ENCODE measurements around the gene IDH1. TPM values are rescaled to one million over a fixed set of nuclear protein-coding genes. Genes with fewer than 3 reads are reported as not detected.
"Not testable (repeated sequence)": the region's sequence is repeated elsewhere in the genome, so short reads cannot be mapped to it uniquely, and the experiment has no call there.

IDH1 gene
- 239 TPM for total RNA-seq

DNA sequence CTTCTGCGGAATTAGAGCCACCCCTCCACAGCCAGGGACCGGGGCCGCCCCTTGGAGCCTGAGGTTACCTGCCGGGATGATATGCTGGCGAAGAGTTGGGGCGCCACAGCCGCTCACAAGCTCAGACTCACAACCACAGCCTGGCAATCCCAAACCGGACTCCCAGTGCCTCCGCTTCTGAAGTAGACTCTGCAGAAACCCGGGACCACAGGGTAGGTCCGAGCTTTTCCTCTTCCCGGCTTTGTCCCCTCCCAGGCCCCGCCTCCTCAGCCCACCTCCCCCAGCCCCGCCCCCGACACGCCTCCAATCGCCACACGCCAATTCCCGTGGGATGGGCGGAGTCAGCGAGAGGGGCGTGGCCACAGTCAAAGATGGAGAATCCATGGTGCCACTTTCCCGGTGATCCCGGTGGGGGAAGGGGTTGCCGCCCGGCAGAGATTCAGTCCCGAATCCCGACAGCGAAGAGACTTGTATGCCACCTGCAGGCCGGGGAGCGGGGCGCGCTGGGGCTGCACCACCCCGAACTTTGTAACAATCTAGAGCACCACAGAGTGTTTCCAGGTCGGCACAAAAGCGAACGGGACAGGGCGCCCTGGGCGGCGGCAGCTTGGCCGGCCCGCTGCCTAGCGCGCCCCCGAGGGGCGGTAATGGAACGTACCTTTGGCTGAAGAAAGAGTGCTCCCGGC, at the start of gene IDH1:
TSS of gene IDH1 (minus strand) at position 201 of the 686 bp plus-strand sequence. CDS start 3,520 bp downstream, outside the sequence.
- DNase-seq (ENCODE audit: low spot score): peak; percentile 97

DNA sequence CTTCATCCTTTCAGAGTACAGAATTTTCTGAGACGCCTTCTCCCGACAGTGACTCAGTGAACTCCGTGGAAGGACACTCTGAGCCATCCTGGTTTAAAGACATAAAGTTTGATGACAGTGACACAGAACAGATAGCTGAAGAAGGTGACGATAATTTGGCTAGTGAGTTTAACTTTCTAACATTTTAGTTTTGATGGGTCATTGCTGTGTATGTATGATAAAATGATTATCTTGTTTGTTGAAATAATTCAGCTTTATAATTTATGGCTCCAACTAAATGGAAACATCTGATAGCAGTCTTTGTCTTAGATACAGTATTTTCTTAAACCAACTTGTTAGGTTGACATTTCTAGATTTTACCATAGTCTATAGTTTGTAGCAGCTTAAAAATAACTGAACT, 49.3 kb upstream of the IDH1 start:
- no peak for DNase-seq (ENCODE audit: low spot score)

DNA sequence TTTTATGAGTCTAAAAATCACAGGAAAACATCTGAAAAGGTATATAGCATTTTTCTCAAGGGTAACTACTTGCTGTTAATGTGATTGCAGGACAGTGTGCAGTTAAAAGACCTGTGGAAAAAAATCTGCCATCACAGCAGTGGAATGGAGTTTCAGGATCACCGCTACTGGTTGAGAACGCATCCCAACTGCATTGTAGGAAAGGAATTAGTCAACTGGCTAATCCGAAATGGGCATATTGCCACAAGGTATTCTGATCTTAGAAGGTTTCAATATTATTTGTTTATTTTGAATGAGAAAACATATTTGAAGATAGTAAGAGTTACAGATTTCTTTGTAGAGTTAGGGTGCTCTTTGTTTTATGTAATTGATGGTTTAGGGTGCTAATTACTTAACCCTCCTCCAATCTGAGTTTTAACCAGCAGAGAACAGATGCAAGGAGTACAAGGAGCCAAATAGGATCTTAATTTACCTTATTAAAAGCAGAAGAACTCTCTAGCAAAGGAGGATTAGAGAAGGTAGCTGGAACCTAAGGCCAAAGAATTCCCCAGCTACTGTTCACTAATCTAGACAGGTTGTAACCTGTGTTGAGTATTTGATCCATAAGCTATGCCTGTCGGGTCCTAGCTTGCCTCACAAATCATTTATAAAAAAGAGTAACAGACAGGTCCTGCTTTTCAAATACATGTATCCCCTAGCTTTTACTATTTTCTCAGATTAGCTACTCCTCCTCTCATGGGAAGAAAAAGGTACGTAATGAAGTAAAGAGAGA, 46.2 kb upstream of the IDH1 start:
- DNase-seq (ENCODE audit: low spot score): no peak

DNA sequence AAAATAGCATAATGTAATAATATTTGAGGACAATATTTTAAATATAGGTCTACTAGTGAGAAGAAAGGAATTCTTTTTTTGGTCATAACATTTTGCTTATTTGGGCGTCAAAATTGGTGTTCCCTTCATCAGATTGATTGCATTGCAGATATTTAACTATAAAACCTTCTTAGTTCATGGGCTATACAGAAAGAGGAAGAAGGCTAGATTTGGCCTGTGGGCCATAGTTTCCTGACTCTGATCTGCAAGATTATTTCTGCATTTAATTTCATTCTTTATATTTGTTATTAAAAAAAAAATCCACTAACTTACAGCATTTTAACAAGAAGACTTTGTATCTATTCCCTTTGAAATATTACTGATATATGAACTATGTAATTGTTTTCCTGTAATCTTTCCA, 43.1 kb upstream of the IDH1 start:
- DNase-seq (ENCODE audit: low spot score): no peak

DNA sequence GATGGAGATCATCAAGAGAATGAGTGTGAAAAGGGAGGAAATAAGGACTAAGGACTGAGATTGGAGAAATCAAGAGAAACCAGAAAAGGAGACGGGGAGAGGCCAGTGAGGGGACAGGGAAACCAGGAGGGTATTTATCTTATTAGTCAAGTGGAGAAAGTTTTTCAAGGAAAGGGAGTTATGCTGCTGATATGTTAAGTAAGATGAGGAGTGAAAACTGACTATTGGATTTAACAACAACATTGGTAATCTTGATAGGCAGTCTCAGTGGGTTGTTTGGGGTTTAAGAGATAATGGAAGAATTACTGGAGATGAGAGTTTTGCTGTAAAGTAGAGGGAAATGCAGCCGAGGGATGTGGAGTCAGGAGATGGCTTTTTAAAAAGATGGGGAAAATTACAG, 41.7 kb upstream of the IDH1 start:
- no peak for DNase-seq (ENCODE audit: low spot score)

DNA sequence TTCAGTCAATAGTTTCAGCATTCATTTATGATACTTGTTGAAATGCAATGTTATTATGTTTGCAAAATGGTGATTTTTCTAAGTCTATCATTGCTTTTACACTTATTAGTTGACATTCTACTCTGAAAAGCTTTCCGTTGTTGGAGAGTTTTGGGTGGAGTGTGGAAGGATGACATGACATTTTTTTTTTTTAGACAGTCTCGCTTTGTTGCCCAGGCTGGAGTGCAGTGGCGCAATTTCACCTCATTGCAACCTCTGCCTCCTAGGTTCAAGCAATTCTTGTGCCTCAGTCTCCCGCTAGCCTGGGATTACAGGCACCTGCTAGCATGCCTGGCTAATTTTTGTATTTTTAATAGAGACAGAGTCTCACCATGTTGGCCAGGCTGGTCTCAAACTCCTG, 41.0 kb upstream of the IDH1 start:
- no peak for DNase-seq (ENCODE audit: low spot score)

DNA sequence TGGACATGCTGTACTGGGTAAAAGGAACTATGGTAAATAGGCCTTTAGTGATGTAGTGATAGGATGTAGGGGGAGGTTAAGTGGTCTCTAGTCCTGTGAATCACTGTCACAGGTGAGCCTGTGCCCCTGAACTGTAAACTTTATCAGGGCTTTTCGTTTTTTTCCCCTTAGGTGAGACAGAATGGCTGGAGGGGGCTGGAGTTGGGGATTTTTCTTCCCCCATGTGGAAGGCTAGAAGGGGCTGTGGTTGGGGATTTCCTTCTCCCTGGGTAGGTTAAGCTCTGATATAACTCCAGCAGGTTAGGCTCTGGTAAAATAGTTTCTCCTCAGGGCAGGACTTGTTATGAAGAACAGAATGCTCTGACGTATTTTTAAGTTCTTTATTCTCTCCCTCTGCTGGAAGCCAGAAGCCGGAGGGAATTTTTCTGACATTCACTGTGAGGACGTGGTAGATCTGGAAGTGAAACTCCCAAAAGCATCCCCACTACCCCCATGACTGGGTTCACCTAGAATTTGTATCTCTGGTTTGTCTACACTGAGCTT, 39.7 kb upstream of the IDH1 start:
- DNase-seq (ENCODE audit: low spot score): no peak

DNA sequence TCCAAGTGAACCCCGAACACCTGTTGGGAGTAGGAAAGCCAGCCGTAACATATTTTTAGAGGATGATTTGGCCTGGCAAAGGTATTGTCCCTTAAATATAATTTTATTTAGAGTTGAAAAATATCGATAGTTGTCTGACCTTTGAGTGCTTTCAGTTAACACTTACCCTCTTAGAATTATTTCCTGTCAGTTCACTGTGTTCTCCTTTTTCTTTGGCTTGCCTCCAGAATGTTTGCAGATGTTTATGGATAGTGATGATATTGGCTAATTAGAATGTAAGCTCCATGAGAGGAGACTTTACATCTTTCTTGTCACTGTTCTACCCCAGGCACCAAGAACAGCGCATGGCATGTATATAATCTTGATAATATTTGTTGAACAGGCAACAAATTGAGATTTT, 31.0 kb upstream of the IDH1 start:
- DNase-seq (ENCODE audit: low spot score): no peak

DNA sequence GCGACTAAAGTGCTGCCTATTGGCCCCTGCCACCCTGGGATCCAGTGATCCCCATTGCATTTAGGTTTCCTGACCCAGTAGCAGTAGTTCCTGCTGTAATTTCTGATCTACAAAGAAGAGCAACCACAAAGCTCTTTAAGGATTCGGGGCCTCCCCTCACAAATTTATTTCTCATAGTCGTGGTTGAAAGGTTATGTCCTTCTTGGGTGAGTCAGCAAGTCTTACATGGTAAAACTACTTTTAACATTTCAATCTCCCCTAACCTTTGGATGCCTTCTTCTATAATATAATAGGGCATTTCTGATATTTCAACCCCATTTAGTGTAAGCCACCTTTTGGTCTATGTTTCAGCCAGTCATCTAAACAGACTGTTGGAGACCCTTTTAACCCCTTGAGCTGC, 26.1 kb upstream of the IDH1 start:
- DNase-seq (ENCODE audit: low spot score): no peak

DNA sequence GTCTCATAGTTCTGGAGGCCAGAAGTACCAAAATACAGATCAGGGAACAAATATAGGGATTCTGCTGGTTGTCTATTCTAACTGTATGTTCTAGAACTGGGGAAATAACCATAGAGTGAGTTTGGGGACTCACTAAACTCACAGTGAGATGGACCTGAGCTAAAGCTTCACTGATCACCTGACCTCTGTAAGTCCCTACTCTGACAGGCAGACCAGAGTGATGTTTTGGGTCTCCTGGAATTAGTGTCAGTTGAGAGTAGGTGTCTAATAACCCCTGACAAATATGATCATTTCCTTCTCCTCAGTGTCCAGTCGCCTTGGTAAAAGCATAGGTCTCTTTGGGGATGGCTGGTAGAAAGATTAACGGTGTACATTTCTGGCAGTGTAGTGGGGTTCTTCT, 25.4 kb upstream of the IDH1 start:
- no peak for DNase-seq (ENCODE audit: low spot score)

DNA sequence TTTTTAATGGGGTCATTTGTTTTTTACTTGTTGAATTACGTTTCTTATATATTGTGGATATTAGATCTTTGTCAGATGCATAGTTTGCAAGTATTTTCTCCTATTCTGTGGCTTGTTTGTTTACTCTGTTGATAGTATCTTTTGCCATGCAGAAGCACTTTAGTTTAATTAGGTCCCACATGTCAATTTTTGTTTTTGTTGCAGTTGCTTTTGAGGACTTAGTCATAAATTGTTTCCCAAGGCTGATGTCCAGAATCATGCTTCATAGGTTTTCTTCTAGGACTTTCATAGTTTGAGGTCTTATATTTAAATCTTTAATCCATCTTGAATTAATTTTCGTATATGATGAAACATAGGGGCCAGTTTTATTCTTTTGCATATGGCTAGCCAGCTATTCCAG, 24.4 kb upstream of the IDH1 start:
- no peak for DNase-seq (ENCODE audit: low spot score)

DNA sequence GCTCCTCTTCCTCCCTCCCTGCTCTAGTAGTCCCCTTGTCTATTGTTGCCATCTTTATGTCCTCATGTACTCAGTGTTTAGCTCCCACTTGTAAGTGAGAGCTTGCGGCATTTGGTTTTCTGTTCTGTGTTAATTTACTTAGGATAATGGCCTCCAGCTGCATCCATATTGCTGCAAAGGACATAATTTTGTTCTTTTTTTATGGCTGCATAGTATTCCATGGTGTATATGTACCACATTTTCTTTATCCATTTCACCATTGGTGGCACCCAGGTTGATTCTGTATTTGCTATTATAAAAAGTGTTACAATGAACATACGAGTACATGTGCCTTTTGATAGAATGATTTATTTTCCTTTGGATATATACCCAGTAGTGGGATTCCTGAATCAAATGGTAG, 23.7 kb upstream of the IDH1 start:
- DNase-seq (ENCODE audit: low spot score): no peak

DNA sequence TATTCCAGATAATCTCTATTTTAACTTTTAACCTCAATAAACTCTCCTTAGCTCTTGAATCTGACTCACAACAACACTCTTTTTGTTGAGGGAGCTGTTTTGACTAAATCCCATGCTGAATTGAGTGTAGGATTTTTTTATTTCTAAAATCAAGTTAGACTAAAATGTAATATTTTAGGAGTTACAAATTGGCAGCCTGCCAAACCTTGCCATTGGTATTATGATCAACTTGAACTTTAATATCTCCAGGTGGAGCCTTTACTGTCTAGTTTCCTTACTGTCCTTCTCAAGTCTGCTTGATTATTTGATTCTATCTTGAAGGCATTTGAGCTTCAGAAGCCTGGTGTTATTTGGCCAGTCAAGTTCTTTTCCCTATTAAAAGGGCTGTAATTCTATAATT, 19.9 kb upstream of the IDH1 start:
- DNase-seq (ENCODE audit: low spot score): no peak

DNA sequence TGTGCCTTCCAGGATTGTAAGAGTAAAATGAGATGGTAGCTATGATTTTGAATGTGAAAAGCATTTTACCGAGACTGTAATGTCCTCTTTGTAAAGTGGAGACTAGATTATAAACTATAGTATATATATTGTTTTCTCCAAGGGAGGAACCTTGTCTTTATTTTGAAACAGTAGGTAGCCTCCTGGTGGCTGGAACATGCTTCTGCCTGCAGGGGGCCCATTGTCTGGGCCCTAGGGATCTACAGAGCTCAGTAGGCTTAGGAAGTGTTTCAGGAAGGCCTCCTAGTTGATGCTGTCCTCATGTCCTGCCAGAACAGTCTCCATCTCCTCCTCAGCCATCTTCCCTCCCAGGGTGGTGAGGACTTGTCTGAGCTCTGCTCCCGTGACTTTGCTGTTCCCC, 14.2 kb upstream of the IDH1 start:
- no peak for DNase-seq (ENCODE audit: low spot score)

DNA sequence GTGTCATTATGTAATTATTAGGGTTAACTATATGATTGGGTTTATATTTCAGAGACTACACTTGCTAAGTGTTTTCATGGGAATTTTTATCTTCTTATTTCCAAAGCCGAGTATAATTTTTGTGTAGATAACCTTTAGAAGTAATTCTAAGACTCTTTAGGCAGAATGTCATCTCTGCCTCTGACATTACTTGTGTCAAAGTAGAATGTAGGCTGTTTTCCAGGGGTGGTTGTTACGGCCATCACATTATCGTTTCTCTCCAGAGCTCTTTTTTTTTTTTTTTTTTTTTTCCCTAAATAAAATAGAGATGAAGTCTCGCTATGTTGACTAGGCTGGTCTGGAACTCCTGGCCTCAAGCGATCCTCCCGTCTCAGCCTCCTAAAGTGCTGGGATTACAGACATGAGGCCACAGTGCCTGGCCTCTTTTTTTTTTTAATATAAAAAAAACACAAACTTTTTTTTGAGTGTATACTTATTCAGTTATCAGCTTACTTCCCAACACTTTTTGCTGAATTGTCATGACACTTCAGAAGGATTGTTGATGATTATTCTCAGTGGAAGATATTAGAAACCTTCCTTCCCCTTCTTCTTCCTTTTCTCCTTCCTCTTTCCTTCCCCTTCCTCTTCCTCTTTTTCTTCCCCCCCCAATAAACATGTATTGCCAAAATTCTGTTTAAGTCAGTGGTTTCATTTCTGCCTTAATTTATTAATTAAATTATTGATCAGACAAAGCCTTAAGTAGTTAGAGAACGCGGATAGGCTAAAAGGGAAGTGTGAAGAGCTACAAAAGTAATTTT, 13.5 kb upstream of the IDH1 start:
- no peak for DNase-seq (ENCODE audit: low spot score)

DNA sequence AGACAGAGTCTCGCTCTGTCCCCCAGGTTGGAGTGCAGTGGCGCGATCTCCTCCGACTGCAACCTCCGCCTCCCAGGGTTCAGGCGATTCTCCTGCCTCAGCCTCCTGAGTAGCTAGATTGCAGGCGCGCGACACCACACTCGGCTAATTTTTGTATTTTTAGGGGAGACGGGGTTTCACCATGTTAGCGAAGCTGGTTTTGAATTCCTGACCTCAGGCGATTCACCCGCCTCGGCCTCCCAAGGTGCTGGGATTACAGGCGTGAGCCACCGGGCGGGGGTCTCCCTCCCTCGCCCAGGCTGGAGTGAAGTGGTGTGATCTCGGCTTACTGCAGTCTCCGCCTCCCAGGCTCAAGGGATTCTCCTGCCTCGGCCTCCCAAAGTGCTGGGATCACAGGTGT, 12.7 kb upstream of the IDH1 start:
- DNase-seq (ENCODE audit: low spot score): not testable (repeated sequence)

DNA sequence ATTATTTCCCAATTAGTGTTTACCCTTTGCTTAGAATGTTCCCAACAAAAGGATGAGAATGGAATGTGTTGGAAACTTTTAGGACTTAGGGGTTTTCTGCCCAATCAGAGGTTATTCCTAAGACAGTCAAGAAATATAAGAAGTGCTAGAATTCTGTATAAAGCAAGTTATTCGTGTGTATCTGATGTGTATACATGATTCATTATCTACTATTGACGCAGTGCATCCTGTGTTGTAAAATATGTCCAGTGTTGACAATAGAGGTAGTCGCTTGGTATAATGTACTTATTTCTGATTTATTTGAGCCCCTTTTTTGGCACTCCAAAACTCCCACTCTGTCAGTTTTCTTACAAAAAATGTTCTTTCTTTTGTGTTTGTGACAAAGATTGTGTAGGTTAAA, 12.1 kb upstream of the IDH1 start:
- DNase-seq (ENCODE audit: low spot score): no peak

DNA sequence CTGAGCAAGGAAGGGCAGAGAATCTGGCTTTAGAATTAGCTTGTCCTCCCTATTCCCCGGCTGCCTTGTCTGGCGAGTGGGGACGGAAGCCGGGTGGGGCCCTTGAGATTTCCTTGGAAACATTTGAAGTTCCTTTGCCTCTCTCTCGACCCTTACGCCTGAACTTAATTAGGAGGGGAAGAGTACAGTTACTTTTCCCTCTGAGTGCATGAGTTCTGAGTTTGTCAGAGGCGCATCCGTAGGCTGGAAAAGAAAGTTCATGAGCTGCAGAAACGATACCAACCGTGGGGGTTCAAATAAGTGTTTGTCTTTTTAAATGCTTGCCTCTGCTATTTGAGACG, 11.7 kb upstream of the IDH1 start:
- no peak for DNase-seq (ENCODE audit: low spot score)

DNA sequence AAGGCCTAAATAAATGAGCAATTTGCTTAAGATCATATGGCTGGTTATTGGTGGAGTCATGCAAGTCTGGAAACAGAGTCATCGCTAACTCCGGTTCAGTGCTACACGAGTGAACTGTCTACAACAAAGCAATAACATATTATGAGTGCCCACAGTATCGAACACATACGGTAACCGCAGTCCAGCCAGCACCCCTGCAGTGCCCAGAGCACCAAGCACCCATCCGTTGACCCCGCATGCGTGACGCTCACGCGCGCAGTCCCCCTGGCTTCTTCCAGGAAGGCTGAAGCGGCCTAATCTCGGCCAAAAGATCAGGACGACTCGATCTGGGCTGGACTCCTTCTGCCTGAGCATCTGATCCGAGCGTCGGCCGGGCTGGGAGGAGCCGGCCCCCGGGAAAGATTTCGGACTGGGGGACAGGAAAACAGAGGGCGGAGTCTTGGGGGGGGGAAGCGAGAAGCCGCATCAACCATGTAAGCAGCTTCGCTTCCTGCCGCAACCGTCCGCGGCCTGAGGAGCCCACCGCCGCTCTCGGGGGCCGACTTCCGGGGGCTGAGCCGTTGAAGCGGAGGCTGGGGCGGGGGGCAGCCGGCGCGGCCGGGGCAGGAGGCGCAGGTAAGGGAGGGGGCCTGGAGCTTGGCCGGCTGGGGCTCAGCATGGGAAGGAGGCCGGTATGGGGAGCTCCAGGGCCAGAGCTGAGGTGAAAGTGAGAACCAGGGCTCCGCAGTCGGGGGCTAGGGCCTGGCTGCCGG, 11.1 kb upstream of the IDH1 start, which contains the start of gene PIKFYVE:
TSS of gene PIKFYVE (plus strand) at position 455 of the 752 bp plus-strand sequence. CDS start 5,265 bp downstream, outside the sequence.
- peak; percentile 97 for DNase-seq (ENCODE audit: low spot score)

DNA sequence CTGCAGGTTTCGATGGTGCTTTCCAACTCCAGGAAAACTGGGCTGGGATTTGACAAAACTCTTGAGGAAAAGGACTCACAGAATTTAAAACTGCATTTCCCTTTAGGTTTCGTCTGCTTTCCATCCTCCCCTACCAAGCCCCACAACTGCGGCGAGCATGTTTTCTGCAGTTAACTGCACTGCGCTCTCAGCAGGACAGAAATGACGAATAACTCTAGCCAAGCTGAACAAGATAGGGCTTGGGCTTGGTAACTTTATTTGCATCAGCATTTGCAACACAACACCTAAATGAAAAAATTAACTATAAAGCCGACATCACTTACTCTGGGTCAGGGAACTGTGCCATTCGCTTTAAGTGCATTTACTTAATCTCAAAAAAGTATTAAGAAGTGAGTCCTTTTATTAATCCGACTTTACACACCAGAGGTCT, 10.5 kb upstream of the IDH1 start:
- peak; percentile 15 for DNase-seq (ENCODE audit: low spot score)

Measured in mucosa of gallbladder (tissue), 1 donor.